ENCODE results near the gene ZNF473.
A peak's percentile ranks its signal among the peaks of the same experiment; 100 is the strongest.
"Not testable (repeated sequence)": the region's sequence is repeated elsewhere in the genome, so short reads cannot be mapped to it uniquely, and the experiment has no call there.

The ZNF473 gene

DNA sequence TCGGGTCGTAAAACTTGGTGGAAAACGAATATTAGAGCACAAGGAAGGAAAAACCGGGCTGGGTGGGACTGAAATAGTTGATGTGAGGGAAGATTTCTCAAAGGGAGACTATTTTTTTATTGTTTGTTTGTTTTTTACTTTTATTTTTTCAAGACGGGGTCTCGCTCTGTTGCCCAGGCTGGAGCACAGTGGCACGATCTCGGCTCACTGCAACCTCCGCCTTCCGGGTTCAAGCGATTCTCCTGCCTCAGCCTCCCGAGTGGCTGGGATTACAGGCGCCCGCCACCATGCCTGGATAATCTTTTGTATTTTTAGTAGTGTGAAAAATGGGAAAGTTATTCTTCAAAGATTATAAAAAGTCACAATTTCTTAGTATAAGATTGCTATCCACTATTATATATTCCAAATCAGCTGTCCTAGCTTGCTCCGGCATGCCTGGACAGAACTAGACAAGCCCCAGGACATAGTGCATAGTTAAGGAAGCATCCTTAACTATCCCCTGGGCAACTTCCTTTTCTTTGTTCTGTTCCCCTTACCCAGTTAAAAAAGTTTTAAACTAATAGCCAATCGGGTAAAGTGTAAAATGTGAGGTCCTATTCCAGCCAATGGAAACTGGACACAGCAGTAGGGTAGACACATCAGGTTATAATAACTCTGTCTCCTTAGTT, 25.6 kb downstream of the ZNF473 start:
- not testable (repeated sequence) for DNase-seq

DNA sequence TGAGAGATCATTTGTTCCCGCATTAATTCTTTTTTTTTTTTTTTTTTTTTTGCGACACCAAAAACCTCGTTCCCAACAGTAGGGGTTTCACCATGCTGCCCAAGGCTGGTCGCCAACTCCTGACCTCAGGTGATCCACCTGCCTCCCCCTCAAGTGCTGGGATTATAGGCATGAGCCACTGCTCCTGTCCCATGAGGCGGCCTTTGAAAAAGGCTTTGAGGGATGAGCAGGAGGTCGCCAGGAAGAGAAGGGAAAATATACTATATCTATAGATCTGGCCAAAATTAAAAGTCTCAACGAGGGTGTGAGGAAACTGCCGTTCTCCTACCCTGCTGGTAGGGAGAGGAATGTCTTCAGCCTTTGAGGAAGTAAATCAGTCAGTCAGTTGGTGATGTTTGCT, 26.2 kb downstream of the ZNF473 start:
- no peak for DNase-seq

DNA sequence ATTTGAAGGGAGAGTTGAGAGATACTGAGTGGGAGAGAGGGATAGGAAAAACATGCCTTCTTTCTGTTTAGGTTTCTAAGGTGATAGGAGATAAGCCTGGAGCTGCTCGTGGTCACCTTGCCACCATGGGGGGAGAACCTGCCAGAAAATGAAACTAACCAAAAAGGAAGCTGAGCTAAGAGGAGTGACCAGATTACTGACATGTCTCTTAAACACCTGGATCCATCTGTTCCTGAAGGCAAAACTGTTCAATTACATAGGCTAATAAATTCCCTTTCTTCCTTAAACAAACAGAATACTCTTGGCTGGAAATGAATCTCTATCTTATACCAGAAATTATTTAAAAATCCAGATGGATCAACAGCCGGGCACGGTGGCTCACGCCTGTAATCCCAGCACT, 27.3 kb downstream of the ZNF473 start:
- no peak for DNase-seq

DNA sequence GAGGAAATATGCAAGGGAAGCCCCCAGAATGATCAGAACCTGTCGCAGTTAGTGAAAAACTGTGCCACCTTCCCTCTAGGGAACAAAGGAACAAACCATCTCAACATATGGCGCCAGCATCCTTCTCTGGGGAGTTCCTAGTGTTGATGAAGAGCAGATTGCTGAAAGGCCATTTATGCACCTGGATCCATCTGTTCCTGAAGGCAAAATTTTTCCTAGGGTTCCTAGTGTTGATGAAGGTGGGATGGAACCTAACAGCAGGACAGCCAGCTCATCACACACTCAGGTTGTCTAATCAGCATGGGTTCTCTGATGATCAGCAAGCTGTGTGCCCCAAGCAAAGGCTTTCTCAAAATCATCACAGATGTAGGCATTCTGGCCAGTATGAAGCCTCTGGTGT, 32.6 kb downstream of the ZNF473 start:
- no peak for DNase-seq

DNA sequence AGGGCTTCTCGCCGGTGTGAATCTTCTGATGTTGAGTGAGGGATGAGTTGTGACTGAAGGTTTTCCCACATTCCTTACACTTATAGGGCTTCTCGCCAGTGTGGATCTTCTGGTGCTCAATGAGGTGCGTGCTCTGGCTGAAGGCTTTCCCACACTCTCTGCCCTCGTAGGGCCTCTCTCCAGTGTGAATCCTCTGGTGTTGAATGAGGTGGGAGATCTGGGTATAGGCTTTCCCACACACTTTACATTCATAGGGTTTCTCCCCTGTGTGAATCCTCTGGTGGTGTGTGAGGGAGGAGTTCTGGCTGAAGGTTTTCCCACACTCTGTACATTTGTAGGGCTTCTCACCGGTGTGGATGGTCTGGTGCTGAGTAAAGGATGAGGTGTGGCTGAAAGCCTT, 33.2 kb downstream of the ZNF473 start:
- DNase-seq, result no peak

DNA sequence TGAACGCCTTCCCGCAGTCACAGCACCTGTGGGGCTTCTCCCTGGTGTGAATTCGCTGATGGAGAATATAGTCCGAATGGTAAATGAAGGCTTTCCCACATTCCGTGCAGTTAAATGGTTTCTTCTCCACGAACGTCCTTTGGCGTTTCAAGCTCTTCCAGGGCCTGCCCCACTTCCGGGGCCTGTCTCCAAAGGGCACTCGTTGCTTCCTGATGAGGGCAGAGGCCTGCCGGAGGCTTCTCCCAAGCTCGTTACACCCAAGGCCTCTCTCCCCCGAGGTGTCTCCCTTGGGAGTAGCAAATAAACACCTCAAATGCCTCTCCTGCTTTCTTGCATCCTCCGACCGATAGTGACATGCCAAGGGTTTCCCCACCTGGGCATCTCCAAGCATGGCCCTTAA, 34.3 kb downstream of the ZNF473 start:
- no peak for DNase-seq

DNA sequence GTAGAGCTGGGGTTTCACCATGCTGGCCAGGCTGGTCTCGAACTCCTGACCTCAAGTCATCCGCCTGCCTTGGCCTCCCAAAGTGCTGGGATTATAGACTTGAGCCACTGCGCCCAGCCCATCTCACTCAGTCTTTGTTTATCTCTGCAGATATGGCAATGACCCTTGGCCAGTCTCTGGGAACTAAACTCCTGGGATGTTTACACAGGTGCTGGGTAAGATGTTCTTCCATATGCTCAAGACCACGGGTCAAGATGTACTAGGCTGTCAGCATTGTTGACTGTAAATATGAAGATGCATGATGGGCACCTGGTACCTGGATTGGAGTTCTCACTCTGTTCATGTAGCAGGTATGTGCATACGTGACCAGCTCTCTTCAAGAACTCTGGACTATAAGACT, 35.8 kb downstream of the ZNF473 start:
- DNase-seq, result no peak

DNA sequence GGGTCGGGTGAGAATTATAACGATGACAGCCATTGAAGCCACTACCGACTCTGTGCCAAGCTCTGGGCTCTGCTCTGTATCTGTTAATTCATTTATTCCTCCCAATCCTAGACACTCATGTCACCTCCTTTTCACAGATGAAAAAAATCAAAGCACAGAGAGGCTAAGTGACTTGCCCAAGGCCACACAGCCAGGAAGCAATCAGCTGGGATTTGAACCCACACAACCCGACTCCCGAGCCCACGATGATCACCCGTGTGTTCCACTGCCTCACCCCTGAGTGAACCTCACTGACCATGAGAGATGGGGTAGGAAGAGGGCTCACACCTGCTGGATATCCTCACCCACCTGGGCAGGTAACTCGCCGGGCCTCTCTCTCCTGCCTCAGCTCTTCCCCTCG, 40.1 kb downstream of the ZNF473 start:
- DNase-seq, result no peak

DNA sequence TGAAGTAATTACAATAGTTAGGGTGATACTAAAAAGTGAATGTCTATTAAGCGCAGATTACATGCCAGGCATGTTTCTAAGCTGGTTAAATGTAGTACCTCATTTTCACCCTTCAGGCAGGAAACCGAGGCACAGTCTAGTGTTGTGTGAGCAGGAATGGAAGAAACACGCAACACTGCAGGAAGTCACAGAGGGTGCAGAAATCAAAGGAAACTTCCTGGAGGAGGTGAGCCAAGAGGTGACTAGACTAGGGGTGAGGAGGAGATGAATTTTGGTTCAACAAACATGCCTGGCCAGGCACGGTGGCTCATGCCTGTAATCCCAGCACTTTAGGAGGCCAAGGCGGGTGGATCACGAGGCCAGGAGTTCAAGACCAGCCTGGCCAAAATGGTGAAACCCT, 41.8 kb downstream of the ZNF473 start:
- DNase-seq, result no peak

DNA sequence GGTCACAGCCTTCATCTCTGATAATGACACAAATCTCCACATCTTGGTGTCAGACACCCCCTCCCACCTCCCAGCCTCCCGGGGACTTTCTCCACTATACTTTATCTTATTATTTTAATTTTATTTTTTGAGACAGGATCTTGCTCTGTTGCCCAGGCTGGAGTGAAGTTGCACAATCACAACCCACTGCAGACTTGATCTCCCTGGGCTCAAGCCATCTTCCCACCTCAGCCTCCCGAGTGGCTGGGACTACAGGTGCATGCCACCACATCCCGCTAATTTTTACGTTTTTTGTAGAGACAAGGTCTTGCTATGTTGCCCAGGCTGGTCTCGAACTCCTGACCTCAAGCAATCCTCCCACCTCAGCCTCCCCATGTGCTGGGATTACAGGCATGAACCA, 42.6 kb downstream of the ZNF473 start:
- not testable (repeated sequence) for DNase-seq

DNA sequence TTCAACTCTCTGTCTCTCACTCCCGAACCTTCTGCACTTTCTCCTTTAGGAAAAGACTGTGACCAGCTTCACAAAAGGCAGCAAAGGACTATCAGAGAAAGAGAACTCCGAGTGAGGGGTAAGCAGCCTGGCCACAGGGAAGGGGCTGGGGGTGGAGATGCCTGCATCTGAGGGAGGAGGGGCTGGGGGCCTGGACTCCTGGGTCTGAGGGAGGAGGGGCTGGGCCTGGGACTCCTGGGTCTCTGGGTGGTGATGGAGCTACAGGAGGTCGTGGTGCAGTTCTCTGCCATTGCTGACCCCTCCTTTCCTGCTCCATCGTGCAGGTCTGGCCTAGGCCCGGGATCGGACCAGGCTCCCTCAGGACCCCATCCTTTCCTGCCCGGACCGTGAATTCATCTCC, 49.3 kb downstream of the ZNF473 start:
- not testable (repeated sequence) for DNase-seq

DNA sequence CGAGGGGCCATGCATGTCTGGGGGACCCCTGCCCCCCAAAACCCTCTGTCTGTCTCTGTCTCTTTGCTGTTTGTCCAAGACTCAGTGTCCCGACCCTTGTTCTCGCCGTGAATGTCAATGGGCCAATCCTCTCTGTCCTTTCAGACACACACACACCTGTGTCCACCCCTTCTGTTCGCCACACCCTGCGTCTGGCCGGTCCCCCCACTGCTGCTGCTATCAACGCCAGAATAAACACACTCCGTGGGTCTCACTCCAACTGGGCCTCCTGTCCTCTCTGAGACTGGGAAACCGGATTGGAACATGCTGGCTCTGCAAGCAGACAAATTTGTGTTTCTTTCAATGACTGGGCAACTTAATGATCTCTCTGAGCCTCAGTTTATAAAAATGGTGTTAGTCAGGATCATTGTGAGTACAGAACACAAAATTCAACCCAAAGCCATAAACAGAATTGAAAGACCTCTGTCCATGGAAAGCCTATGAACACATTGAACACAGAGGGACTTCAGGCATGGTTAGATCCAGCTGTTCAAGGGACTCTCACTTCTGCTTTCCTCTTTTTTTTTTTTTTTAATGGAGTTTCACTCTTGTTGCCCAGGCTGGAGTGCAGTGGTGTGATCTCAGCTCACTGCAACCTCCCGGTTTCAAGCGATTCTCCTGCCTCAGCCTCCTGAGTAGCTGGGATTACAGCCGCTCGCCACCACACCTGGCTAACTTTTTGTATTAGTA, 50.0 kb downstream of the ZNF473 start:
- not testable (repeated sequence) for DNase-seq

DNA sequence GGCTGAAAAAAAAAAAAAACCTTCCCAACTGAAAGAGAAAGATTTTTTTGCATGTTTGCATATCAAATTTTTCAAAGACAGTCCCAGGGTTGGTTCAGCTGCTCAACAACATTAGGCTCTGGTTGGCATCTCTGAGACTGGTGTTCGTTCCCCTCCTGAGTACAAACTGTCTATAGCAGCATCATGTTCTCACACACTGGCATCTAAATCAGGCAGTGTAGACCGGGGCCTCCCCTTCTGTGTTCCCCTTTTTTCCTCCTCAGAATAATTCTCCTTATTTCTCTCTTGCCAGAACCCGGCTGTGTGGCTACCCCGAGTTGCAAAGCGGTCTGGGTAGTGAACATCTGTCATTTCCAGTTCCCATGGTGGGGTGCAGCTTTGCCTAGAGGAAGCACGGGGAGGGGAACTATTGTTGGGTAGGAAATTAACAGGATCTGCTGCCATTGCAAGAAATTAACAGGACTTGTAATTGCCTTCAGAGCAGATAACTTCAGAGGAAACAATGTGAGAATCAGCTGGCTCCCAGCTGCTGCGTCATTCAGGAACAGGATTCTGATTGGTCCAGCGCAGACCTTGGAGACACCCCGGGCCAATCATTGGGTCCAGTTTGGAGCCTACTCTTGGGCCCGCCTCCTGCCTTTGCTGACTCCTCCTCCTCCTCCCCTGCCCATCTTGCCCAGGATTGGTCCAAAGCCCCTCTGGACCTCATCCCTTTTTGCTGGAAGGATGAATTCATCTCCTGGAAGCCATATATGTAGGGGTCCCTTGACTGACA, 51.0 kb downstream of the ZNF473 start:
- DNase-seq, result not testable (repeated sequence)

DNA sequence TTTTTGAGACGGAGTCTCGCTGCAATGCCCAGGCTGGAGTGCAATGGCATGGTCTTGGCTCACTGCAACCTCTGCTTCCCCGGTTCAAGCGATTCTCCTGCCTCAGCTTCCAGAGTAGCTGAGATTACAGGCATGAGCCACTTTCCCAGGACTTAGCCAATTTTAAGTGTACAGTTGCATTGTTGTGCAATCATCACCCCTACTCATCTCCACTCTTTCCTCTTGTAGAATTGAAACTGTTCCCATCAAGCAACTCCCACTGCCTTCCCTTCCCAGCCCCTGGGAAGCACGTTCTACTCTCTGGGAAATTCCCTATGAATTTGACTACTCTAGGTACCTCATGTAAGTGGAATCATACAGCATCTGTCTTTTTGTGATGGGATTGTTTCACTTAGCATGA, 53.2 kb downstream of the ZNF473 start:
- DNase-seq, result not testable (repeated sequence)

DNA sequence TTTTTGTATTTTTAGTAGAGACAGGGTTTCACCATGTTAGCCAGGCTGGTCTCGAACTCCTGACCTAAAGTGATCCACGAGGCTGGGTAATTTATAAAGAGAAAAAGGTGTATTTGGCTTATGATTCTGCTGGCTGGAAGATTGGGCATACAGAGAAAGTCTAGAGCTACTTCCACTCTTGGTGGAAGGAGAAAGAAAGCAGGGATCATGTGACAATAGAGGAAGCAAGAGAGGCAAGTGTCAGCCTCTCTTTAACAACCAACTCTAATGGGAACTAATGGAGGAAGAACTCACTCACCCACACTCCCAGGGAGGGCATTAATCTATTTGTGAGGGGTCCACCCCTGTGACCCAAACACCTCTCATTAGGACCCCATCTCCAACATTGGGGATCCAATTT, 58.6 kb downstream of the ZNF473 start:
- DNase-seq, result not testable (repeated sequence)

DNA sequence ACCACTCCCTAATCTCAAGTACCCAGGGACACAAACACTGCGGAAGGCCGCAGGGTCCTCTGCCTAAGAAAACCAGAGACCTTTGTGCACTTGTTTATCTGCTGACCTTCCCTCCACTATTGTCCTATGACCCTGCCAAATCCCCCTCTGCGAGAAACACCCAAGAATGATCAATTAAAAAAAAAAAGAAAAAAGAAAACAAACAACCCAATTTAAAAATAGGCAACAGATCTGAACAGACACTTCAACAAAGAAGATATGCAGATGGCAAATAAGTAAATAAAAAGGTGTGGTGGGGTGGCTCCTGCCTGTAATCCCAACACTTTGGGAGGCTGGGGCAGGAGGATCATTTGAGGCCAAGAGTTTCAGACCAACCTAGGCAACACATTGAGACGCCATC, 61.3 kb downstream of the ZNF473 start:
- DNase-seq, result not testable (repeated sequence)

DNA sequence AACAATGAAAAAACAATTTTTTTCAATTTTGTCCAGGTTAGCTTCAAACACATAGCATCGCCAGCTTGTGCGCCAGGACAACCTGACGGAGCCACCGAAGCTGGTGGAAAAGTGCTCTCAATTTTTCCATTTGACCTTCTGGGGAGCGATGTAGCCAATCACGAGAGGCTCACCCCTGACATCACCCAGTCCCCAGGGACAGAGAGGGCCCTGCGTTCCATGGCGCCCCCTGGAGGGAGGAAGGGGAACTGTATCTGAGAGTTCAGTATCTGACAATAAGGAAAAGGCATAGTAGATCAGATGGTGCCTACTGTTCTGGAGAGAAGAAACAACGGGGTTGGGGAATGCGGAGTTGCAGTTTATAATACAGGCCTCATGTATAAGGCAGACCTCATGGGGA, 64.9 kb downstream of the ZNF473 start:
- DNase-seq, result peak; percentile 64

DNA sequence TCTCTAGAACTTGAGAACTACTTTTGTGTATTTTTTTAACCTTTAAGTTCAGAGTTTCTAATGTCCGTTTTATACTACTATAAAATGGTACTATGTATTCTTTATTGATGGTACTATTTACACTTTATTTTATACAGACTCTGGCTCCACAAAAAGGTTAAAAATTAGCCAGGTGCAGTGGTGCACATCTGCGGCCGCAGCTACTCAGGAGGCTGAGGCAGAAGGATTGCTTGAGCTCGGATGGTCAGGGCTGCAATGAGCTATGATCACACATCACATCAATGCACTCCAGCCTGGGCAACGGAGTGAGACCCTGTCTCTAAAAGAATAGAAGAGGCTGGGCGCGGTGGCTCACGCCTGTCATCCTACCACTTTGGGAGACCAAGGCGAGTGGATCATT, 66.0 kb downstream of the ZNF473 start:
- DNase-seq, result not testable (repeated sequence)

DNA sequence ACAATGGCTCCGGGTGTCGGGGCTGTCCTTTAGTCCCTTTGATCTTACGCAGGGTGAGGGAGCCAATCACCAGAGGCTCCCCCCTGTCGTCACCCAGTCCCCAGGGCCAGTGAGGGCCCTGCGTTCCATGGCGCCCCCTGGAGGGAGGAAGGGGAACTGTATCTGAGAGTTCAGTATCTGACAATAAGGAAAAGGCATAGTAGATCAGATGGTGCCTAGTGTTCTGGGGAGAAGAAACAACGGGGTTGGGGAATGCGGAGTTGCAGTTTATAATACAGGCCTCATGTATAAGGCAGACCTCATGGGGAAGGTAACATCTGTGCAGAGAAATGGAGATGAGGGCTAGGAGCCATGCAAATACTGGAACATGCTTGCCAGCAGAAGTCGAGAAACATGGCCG, 66.8 kb downstream of the ZNF473 start:
- not testable (repeated sequence) for DNase-seq

DNA sequence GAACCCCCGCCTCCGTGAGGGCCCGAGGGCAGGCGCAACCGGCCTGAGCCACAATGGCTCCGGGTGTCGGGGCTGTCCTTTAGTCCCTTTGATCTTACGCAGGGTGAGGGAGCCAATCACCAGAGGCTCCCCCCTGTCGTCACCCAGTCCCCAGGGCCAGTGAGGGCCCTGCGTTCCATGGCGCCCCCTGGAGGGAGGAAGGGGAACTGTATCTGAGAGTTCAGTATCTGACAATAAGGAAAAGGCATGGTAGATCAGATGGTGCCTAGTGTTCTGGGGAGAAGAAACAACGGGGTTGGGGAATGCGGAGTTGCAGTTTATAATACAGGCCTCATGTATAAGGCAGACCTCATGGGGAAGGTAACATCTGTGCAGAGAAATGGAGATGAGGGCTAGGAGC, 72.1 kb downstream of the ZNF473 start:
- not testable (repeated sequence) for DNase-seq

DNA sequence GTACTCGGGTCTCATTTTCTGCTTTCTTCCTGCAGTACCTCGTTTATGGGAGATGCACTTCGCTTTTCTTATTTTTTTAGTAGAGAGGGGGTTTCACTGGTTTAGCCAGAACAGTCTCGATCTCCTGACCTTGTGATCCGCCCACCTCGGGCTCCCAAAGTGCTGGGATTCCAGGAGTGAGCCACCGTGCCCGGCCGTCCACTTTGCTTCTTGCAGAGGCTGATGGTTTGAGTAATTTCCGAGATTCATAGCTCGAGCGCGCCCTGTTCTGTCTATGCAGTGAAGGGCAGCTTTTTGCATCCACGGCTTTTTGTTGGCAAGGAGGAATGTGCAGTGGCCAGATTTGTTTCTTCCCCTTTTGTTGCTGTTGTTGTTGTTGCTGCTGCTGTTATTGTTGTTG, 73.1 kb downstream of the ZNF473 start:
- not testable (repeated sequence) for DNase-seq

DNA sequence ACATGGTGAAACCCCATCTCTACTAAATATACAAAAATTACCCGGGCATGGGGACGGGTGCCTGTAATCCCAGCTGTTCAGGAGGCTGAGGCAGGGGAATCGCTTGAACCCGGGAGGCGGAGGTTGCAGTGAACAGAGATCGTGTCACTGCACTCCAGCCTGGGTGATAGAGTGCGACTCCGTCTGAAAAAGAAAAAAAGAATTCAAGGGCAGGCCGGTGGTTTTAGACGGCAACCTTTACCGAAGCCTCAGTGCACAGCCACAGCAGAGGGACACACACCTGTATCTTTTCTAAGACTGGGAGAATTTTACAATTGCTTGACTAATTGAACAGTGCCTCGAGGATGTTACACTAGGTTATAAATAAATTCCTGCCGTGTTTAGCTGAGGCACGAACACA, 73.9 kb downstream of the ZNF473 start:
- not testable (repeated sequence) for DNase-seq

DNA sequence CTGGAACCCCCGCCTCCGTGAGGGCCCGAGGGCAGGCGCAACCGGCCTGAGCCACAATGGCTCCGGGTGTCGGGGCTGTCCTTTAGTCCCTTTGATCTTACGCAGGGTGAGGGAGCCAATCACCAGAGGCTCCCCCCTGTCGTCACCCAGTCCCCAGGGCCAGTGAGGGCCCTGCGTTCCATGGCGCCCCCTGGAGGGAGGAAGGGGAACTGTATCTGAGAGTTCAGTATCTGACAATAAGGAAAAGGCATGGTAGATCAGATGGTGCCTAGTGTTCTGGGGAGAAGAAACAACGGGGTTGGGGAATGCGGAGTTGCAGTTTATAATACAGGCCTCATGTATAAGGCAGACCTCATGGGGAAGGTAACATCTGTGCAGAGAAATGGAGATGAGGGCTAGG, 75.1 kb downstream of the ZNF473 start:
- not testable (repeated sequence) for DNase-seq
